ENCODE results near the gene SMKR1.

- TF ChIP-seq, protein P1, sequence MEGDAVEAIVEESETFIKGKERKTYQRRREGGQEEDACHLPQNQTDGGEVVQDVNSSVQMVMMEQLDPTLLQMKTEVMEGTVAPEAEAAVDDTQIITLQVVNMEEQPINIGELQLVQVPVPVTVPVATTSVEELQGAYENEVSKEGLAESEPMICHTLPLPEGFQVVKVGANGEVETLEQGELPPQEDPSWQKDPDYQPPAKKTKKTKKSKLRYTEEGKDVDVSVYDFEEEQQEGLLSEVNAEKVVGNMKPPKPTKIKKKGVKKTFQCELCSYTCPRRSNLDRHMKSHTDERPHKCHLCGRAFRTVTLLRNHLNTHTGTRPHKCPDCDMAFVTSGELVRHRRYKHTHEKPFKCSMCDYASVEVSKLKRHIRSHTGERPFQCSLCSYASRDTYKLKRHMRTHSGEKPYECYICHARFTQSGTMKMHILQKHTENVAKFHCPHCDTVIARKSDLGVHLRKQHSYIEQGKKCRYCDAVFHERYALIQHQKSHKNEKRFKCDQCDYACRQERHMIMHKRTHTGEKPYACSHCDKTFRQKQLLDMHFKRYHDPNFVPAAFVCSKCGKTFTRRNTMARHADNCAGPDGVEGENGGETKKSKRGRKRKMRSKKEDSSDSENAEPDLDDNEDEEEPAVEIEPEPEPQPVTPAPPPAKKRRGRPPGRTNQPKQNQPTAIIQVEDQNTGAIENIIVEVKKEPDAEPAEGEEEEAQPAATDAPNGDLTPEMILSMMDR (IDR thresholded peaks at IDR 0.05) = no peak
- TF ChIP-seq ZFX (IDR thresholded peaks at IDR 0.05; ENCODE audit: borderline replicate concordance) = no peak
These were observed 1.4 kb downstream of the SMKR1 start for GRCh38 chr7:129503725-129504124.
